ENCODE data around the gene CD96. TPM values are rescaled to one million over a fixed set of nuclear protein-coding genes. Genes with fewer than 3 reads are reported as not detected.
"Not testable (repeated sequence)": the region's sequence is repeated elsewhere in the genome, so short reads cannot be mapped to it uniquely, and the experiment has no call there.

Gene CD96
- total RNA-seq, 1 experiment from 2014 or later, result 3.0 TPM

GRCh38 chr3:111561902-111562301 lies 19.9 kb downstream of the CD96 start:
- not testable (repeated sequence) for DNase-seq (ENCODE audit: low spot score)

- no peak for DNase-seq (ENCODE audit: low spot score)
These were observed 24.8 kb downstream of the CD96 start for GRCh38 chr3:111566844-111567243.

GRCh38 chr3:111568355-111568754 lies 26.4 kb downstream of the CD96 start:
- no peak for DNase-seq (ENCODE audit: low spot score)

- no peak for DNase-seq (ENCODE audit: low spot score)
These were observed 26.9 kb downstream of the CD96 start for GRCh38 chr3:111568911-111569310.

- no peak for DNase-seq (ENCODE audit: low spot score)
These were observed 28.5 kb downstream of the CD96 start for GRCh38 chr3:111570404-111571030.

- DNase-seq (ENCODE audit: low spot score), result no peak
These were observed 29.3 kb downstream of the CD96 start for GRCh38 chr3:111571282-111571681.

GRCh38 chr3:111571907-111572460 lies 30.0 kb downstream of the CD96 start:
- no peak for DNase-seq (ENCODE audit: low spot score)

GRCh38 chr3:111577113-111577512 lies 35.1 kb downstream of the CD96 start:
- no peak for DNase-seq (ENCODE audit: low spot score)

GRCh38 chr3:111577798-111578685 lies 36.0 kb downstream of the CD96 start:
- DNase-seq (ENCODE audit: low spot score), result peak; percentile 67

- no peak for DNase-seq (ENCODE audit: low spot score)
These were observed 36.9 kb downstream of the CD96 start for GRCh38 chr3:111578867-111579266.

GRCh38 chr3:111579495-111579894 lies 37.5 kb downstream of the CD96 start:
- no peak for DNase-seq (ENCODE audit: low spot score)

GRCh38 chr3:111581403-111582119 lies 39.6 kb downstream of the CD96 start:
- DNase-seq (ENCODE audit: low spot score), result no peak

GRCh38 chr3:111582120-111582474 lies 40.1 kb downstream of the CD96 start:
- peak; percentile 11 for DNase-seq (ENCODE audit: low spot score)

GRCh38 chr3:111584744-111585143 lies 42.7 kb downstream of the CD96 start:
- DNase-seq (ENCODE audit: low spot score), result no peak

GRCh38 chr3:111585217-111585616 lies 43.2 kb downstream of the CD96 start:
- no peak for DNase-seq (ENCODE audit: low spot score)

GRCh38 chr3:111588527-111588926 lies 46.5 kb downstream of the CD96 start:
- DNase-seq (ENCODE audit: low spot score), result no peak

- no peak for DNase-seq (ENCODE audit: low spot score)
These were observed 47.5 kb downstream of the CD96 start for GRCh38 chr3:111589303-111590142.

GRCh38 chr3:111590143-111590491 lies 48.1 kb downstream of the CD96 start:
- no peak for DNase-seq (ENCODE audit: low spot score)

- no peak for DNase-seq (ENCODE audit: low spot score)
These were observed 49.6 kb downstream of the CD96 start for GRCh38 chr3:111591555-111591954.

GRCh38 chr3:111592143-111592542 lies 50.1 kb downstream of the CD96 start:
- DNase-seq (ENCODE audit: low spot score), result no peak

- DNase-seq (ENCODE audit: low spot score), result no peak
These were observed 50.9 kb downstream of the CD96 start for GRCh38 chr3:111592936-111593335.
